CD14-positive monocyte (primary cell): ENCODE results near the gene RNF123. TPM values are rescaled to one million over a fixed set of nuclear protein-coding genes. Genes with fewer than 3 reads are reported as not detected.

Source experiments
- DNase-seq, 3 donors: peaks; one replicate each; pipeline ENCODE4 v3.0.0-alpha.2; 2011 to 2022
- H2AFZ ChIP-seq: 2 replicates; pipeline ENCODE4 v1.6.0; 2012; ENCODE audit warnings: mild to moderate bottlenecking, low read depth, low read length, inconsistent platforms; ENCODE audit not compliant: insufficient read depth, poor library complexity, severe bottlenecking
- H3K27ac ChIP-seq, 2 donors: 1 replicate in 1 of 2; 2 replicates in 1 of 2; pipeline ENCODE4 v1.5.1; 2012 to 2013; ENCODE audit warnings: low read length in 2 of 2, control low read depth in 1 of 2, inconsistent platforms in 1 of 2, low read depth in 1 of 2, mild to moderate bottlenecking in 1 of 2
- H3K27me3 ChIP-seq, 2 donors: one replicate each; pipeline versions ENCODE4 v1.6.0 to v1.6.1; 2011 to 2013; ENCODE audit warnings: low read length in 2 of 2; ENCODE audit not compliant: control insufficient read depth in 2 of 2, insufficient read depth in 2 of 2
- H3K36me3 ChIP-seq, 2 donors: replicated peaks in 1 of 2; 1 replicate in 1 of 2; 2 replicates in 1 of 2; pipeline versions ENCODE4 v1.5.1 to v1.6.1; 2012 to 2013; ENCODE audit warnings: low read length in 2 of 2, control low read depth in 1 of 2, inconsistent platforms in 1 of 2, mild to moderate bottlenecking in 1 of 2; ENCODE audit not compliant: insufficient read depth in 2 of 2, control insufficient read depth in 1 of 2
- H3K4me1 ChIP-seq, 2 donors: 1 replicate in 1 of 2; 2 replicates in 1 of 2; pipeline versions ENCODE4 v1.5.1 to v1.6.1; 2012 to 2013; ENCODE audit warnings: low read length in 2 of 2, control low read depth in 1 of 2, inconsistent platforms in 1 of 2, mild to moderate bottlenecking in 1 of 2, moderate library complexity in 1 of 2; ENCODE audit not compliant: insufficient read depth in 2 of 2, control insufficient read depth in 1 of 2
- H3K4me2 ChIP-seq: replicated peaks from 2 replicates; pipeline ENCODE3; 2012; ENCODE audit warnings: low read length, moderate library complexity, mild to moderate bottlenecking; ENCODE audit not compliant: poor library complexity, severe bottlenecking; ENCODE audit errors: extremely low read depth
- H3K4me3 ChIP-seq, 3 experiments: fragments of 200-600 bp in 1 of 3; sonication (generic) in 1 of 3; replicated peaks in 1 of 3; 1 replicate in 2 of 3; 2 replicates in 1 of 3; pipeline ENCODE4 v1.5.1; 2011 to 2013; ENCODE audit warnings: low read length in 3 of 3, mild to moderate bottlenecking in 3 of 3, control low read depth in 2 of 3, low read depth in 2 of 3, inconsistent platforms in 1 of 3, moderate library complexity in 1 of 3
- H3K79me2 ChIP-seq: 2 replicates; pipeline ENCODE4 v1.6.0; 2012; ENCODE audit warnings: mild to moderate bottlenecking, control low read depth, inconsistent platforms, low read length, moderate library complexity; ENCODE audit not compliant: insufficient read depth
- H3K9ac ChIP-seq: 2 replicates; pipeline ENCODE4 v1.6.0; 2017; ENCODE audit warnings: low read length, mild to moderate bottlenecking; ENCODE audit not compliant: insufficient read depth, poor library complexity, severe bottlenecking
- H3K9me3 ChIP-seq, 2 donors: replicated peaks in 1 of 2; 1 replicate in 1 of 2; 2 replicates in 1 of 2; pipeline versions ENCODE4 v1.5.1 to v1.6.1; 2012 to 2013; ENCODE audit warnings: low read length in 2 of 2, control low read depth in 1 of 2; ENCODE audit not compliant: control insufficient read depth in 1 of 2, insufficient read depth in 1 of 2
- H4K20me1 ChIP-seq: 2 replicates; pipeline ENCODE4 v1.6.0; 2012; ENCODE audit warnings: mild to moderate bottlenecking, low read length, control low read depth, moderate library complexity; ENCODE audit not compliant: insufficient read depth
- H3K27ac Mint-ChIP-seq, 7 donors: one replicate each; pipeline ENCODE4 v1.8.0; 2020; ENCODE audit warnings: mild to moderate bottlenecking in 7 of 7, mixed read lengths in 7 of 7, moderate library complexity in 6 of 7, inconsistent platforms in 2 of 7
- H3K27me3 Mint-ChIP-seq, 3 donors: one replicate each; pipeline ENCODE4 v1.8.0; 2021 to 2022; ENCODE audit warnings: low read depth in 3 of 3, mild to moderate bottlenecking in 3 of 3, mixed read lengths in 3 of 3, moderate library complexity in 3 of 3, inconsistent platforms in 1 of 3
- H3K36me3 Mint-ChIP-seq, 2 donors: one replicate each; pipeline ENCODE4 v1.8.0; 2020; ENCODE audit warnings: mixed read lengths in 2 of 2, inconsistent platforms in 1 of 2, mild to moderate bottlenecking in 1 of 2
- H3K4me1 Mint-ChIP-seq: one replicate; pipeline ENCODE4 v1.8.0; 2020; ENCODE audit warnings: mild to moderate bottlenecking, mixed read lengths
- H3K4me3 Mint-ChIP-seq, 2 donors: one replicate each; pipeline ENCODE4 v1.8.0; 2020; ENCODE audit warnings: mild to moderate bottlenecking in 2 of 2, mixed read lengths in 2 of 2, moderate library complexity in 1 of 2
- H3K9me3 Mint-ChIP-seq, 7 donors: one replicate each; pipeline ENCODE4 v1.8.0; 2020 to 2022; ENCODE audit warnings: mixed read lengths in 7 of 7, mild to moderate bottlenecking in 6 of 7, moderate library complexity in 6 of 7, inconsistent platforms in 2 of 7
- WGBS: methylation state at CpG from one replicate; pipeline ENCODE4 v1.1.5; 2013; ENCODE audit warnings: missing lambda C conversion rate; ENCODE audit not compliant: insufficient coverage; 5-methylcytosine and 5-hydroxymethylcytosine counted together
- intact Hi-C, 2 donors: fragments of 100-400 bp; cut with micrococcal nuclease; formaldehyde crosslinking; loops; one replicate each; pipeline versions ENCODE4 v1.15.0 to v1.15.1; 2023
- polyA plus RNA-seq, 3 donors: library from polyadenylated mRNA; depleted of rRNA in 1 of 3; unstranded in 2 of 3; stranded (reverse) in 1 of 3; fragments of 300-500 nt in 2 of 3; fragments of >200 nt in 1 of 3; fragmentation: Illumina TruSeq in 2 of 3; gene quantifications; 1 replicate in 2 of 3; 2 replicates in 1 of 3; pipeline ENCODE4 v1.2.3, GENCODE V29; 2012 to 2021
- TF ChIP-seq, protein P1 (sequence below): fragments of 200-600 bp; IDR thresholded peaks from one replicate; pipeline ENCODE4 v1.8.0; 2022; ENCODE audit warnings: antibody characterized with exemption, mild to moderate bottlenecking

The RNF123 gene
- polyA plus RNA-seq, 3 donors, result 11.1 to 46.2 (median 15.7) TPM

DNA sequence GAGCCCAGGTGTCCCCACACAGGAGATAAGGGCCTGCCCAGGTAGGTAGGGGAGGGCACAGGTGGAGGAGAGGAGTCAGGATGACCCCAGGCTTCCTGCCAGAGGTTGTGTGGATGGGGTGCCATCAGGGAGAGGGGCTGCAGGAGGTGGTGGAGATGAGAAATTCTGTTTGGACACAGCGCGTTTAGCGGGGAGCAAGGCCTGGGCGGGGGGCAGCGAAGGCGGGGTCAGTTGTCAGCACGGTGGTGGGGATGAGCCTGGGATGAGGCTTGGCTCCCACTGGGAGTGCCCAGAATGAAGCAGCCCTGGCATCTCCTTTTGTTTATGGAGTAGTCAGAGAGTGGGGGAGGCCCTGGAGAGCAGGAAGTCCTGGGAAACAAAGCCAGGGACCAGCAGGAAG lies 14.6 kb downstream of the RNF123 start:
- H3K27me3 Mint-ChIP-seq, result peaks cover 0 to 2% (median 0%) of the 10 kb centered on the region in 3 donors
- Histone ChIP-seq H3K9ac (no peak overlapping the region), H3K36me3 (peaks cover 69 to 85% of the 10 kb centered on the region in 2 donors), H4K20me1 (peaks cover 6% of the 10 kb centered on the region), H3K4me1 (no peaks in the 10 kb centered on the region), H3K27me3 (no peaks in the 10 kb centered on the region), H3K9me3 (no peaks in the 10 kb centered on the region), H3K4me2 (no peak overlapping the region), H2AFZ (no peak overlapping the region), H3K79me2 (no peaks in the 10 kb centered on the region), H3K27ac (no peak overlapping the region), H3K4me3 (no peak overlapping the region)
- no peaks in the 10 kb centered on the region for H3K4me1 Mint-ChIP-seq
- intact Hi-C loops, result loop anchor here (5.0 kb wide), 1 partner anchor 133 kb away; no protein-coding TSS in a partner anchor
- no peak overlapping the region for H3K4me3 Mint-ChIP-seq
- DNase-seq, result no peak
- peaks cover 60 to 85% of the 10 kb centered on the region in 2 donors for H3K36me3 Mint-ChIP-seq
- WGBS, result 100% methylated on average over 7 of the region's 7 CpGs
- TF ChIP-seq, protein P1, sequence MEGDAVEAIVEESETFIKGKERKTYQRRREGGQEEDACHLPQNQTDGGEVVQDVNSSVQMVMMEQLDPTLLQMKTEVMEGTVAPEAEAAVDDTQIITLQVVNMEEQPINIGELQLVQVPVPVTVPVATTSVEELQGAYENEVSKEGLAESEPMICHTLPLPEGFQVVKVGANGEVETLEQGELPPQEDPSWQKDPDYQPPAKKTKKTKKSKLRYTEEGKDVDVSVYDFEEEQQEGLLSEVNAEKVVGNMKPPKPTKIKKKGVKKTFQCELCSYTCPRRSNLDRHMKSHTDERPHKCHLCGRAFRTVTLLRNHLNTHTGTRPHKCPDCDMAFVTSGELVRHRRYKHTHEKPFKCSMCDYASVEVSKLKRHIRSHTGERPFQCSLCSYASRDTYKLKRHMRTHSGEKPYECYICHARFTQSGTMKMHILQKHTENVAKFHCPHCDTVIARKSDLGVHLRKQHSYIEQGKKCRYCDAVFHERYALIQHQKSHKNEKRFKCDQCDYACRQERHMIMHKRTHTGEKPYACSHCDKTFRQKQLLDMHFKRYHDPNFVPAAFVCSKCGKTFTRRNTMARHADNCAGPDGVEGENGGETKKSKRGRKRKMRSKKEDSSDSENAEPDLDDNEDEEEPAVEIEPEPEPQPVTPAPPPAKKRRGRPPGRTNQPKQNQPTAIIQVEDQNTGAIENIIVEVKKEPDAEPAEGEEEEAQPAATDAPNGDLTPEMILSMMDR, result no peak
- no peaks in the 10 kb centered on the region for H3K9me3 Mint-ChIP-seq
- peak overlapping the region in 2 of 7 donors; percentile 44 to 64 for H3K27ac Mint-ChIP-seq

DNA sequence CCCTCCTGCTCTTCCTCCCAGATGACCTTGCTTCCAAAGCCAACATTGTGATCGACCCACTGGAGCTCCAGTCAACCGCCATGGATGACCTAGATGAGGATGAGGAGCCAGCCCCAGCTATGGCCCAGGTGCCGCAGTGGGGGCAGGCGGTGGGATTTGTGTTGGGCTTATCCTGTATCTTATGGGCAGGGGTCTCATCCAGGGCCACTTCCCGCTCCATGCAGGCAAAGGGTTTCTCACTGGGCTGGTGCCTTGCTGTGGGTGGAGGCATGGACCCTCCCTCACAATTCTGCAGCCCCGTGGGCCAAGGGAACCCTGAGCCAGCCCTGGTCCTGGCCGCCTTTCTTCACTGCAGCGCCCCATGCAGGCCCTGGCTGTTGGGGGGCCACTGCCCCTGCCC lies 15.3 kb downstream of the RNF123 start:
- Mint-ChIP-seq H3K9me3 (no peaks in the 10 kb centered on the region), H3K27me3 (peaks cover 0 to 2% (median 0%) of the 10 kb centered on the region in 3 donors), H3K36me3 (peaks cover 58 to 84% of the 10 kb centered on the region in 2 donors), H3K27ac (peak overlapping the region in 1 of 7 donors; percentile 14), H3K4me1 (no peaks in the 10 kb centered on the region), H3K4me3 (no peak overlapping the region)
- H3K36me3 ChIP-seq, result peaks cover 65 to 78% of the 10 kb centered on the region in 2 donors
- WGBS, result 94% methylated on average over 2 of the region's 8 CpGs
- no peak for DNase-seq
- H4K20me1 ChIP-seq, result peaks cover 6% of the 10 kb centered on the region
- H3K9ac ChIP-seq, result no peak overlapping the region
- no peaks in the 10 kb centered on the region for H3K27me3 ChIP-seq
- no peaks in the 10 kb centered on the region for H3K9me3 ChIP-seq
- H3K79me2 ChIP-seq, result no peaks in the 10 kb centered on the region
- no peak overlapping the region for H3K27ac ChIP-seq
- no peak overlapping the region for H3K4me3 ChIP-seq
- intact Hi-C loops, result loop anchor here (5.0 kb wide), 1 partner anchor 133 kb away; no protein-coding TSS in a partner anchor
- H3K4me2 ChIP-seq, result no peak overlapping the region
- no peak overlapping the region for H2AFZ ChIP-seq
- no peaks in the 10 kb centered on the region for H3K4me1 ChIP-seq
- TF ChIP-seq, protein P1, result no peak
